ENCODE measurements around the gene AJAP1.

The AJAP1 gene

GRCh38 chr1:4771721-4772120 is 117.3 kb downstream of the AJAP1 start:
- no peak for DNase-seq (ENCODE audit: low read depth)

DNA sequence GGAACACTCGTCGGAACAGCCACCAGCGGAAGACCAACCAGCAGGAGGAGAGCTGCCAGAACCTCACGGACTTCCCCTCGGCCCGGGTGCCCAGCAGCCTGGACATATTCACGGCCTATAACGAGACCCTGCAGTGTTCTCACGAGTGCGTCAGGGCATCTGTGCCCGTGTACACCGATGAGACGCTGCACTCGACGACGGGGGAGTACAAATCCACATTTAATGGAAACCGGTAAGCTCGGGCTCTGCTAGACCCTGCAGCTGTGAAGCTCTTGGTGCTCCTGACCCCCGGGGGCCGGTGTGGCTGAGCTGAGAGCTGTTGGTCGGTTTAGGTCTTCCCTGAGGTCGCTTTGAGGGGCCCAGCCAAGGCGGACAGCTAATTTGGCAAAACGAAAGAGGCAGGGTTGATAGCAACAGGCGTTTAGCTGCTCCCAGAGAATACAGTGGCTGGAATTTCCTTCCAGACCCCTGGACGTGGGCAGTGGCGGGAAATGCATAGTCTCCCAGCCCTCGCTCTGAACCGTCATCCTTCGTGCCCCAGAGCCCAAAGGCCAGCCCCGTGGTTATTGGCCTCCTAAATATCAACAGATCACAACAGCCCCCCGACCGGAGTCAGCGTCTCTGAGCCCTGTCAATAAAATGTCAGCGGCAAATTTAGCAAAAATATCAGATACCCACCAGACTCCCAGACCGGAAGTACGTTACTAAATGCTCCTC is 118.0 kb downstream of the AJAP1 start:
- no peak for DNase-seq (ENCODE audit: low read depth)

DNA sequence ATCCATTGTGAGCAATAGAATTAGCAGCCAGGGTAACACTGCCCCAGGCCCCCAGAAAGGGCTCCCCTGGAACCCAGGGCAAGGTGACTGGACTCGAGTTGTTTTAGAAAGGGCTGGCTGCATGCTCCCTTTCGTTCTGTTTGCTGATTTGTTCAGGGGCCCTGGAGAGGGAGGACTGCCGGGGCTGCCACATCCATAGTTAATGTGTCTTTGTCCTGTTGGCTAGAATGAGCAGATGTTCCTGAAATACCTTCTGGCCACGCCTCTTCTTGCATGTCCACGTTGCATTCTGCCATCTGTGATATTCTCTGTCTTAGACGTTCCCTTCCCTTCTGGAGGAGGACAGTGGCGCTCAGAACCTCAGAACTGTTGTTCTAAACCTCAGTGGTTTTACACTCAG is 118.8 kb downstream of the AJAP1 start:
- no peak for DNase-seq (ENCODE audit: low read depth)

DNA sequence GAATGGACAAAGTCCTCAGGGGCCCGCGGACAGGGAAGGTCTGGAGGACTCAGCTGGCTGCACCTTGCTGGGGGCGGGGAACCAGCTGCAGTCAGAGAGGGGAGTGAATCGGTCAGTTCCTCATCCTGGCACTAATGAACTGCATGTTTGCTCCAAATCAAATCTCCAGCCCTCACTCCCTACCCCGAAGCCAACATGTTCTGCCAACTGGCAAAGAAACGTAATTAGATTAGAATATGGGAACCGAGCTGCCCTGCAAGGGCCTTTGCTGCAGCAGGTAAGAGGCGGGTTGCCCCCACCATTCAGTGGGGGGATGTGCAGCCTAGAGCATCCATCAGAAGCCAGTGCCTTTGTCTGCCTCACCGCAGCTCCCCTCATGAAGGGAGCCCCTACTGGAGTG is 121.1 kb downstream of the AJAP1 start:
- DNase-seq (ENCODE audit: low read depth) = no peak

GRCh38 chr1:4778056-4778455 is 123.6 kb downstream of the AJAP1 start:
- DNase-seq (ENCODE audit: low read depth) = no peak

DNA sequence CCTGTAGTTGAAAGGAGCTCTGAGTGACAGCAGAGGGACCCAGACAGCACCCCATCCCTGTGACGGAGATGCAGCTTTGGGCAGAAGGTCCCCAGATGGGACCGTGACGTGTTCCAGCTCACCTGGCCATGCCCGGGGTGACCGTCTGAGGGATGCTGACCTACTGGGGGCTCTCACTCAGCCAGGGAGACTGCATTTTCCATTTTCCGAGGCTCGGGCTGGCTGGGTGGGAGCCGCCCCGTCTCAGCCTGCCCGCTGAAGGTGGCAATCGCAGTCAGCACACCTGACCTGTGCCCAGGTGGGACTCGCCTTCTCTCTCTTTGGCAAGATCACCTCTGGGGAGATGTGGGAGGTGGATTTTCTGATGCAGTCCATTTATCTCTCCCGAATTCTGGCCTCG is 127.2 kb downstream of the AJAP1 start:
- no peak for DNase-seq (ENCODE audit: low read depth)

GRCh38 chr1:4784761-4785160 is 130.4 kb downstream of the AJAP1 start:
- DNase-seq (ENCODE audit: low read depth) = no peak

GRCh38 chr1:4786055-4786454 is 131.6 kb downstream of the AJAP1 start:
- DNase-seq (ENCODE audit: low read depth) = no peak

- DNase-seq (ENCODE audit: low read depth) = no peak
These were observed 133.1 kb downstream of the AJAP1 start for GRCh38 chr1:4787551-4787950.

- DNase-seq (ENCODE audit: low read depth) = no peak
These were observed 138.2 kb downstream of the AJAP1 start for GRCh38 chr1:4792565-4792964.

DNA sequence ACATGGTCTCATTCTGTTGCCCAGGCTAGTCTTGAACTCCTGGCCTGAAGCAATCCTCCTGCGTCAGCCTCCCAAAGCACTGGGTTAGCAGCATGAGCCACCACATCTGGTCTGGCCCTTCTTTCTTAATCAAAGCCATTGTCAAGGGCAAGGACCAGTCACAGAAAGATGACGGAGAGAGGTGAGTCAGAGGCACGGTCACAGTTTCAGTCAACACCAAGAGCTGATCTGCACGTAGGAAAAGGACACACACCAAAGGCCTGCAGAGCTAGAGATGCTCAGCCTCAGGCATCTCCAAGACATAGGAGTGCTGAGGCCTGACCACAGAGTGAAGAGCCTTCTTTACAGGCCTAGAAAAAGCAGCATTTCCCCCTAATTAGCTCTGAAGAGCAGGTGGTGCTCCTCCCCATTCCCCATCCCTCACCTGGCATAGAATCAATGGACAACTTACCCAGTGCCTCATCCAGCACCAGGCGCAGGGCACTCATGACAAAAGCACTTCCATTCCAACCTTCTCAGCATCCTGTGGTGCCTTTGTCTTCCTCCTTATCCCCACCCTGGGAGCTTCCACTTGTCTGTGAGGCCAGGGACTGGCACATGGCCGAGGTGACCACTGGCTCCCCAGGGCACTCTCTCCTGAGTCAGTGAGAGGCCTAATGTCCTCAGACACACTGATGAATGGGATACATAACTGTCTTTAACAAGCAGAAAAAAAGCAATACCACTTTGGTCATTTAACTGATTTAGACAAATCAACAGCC is 139.8 kb downstream of the AJAP1 start:
- DNase-seq (ENCODE audit: low read depth) = no peak

- no peak for DNase-seq (ENCODE audit: low read depth)
These were observed 142.0 kb downstream of the AJAP1 start for GRCh38 chr1:4796161-4797015.

DNA sequence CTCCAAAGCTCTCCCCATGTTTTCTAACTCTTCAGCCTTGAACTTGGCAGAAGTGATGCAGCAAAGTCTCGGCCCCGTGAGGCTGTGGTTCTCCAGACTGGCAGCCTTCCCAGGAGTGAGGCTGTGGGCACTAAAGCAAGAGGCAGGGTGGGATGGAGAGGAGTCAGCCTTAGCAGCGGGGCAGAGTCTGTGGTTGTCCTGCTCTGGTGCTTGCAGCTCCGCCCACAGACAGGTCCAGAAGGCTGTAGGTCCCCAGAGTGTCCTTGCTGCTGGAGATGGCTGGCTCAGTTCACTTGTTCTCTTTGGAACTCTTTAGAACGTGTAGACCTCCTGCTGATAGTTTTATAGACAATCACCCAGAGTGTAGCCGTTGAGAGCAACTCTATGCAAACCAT is 142.6 kb downstream of the AJAP1 start:
- DNase-seq (ENCODE audit: low read depth) = no peak

DNA sequence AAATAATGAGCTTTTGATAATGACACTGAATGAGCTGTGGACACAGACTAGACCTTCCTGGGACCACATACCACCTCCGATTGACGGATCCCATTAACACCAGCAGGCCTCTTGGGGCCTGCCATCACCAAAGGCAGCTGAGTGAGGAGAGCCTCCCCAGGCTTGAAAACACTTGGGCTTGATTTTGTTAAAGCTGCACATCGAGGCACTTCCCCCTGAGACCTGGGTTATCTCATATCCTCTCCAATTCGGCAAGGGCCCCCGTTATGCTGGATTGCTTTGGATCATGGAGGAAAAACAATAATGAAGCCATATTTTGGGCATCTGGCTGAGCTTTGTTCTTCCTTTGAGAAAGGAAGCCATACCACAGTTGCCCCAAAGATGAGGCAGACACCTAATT is 143.0 kb downstream of the AJAP1 start:
- DNase-seq (ENCODE audit: low read depth) = no peak

- DNase-seq (ENCODE audit: low read depth) = no peak
These were observed 146.9 kb downstream of the AJAP1 start for GRCh38 chr1:4801192-4801924.

DNA sequence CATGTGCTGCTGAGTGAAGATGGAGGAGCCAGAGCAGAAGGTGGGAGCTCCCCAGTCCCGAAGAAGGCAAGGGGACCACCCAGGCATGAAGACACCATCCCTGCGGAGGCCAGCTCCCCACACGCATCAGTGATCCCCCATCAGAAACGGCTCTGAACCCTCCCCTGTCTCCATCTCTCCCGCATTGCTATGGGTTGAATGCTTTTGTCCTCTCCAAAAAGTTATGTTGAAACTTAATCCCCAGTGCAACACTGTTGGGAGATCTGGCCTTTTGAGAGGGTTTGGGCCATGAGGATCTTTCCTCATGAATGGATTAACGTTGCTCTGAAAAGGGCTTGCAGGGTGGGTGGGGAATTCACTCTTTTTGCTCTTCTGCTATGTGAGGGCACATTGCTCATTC is 147.6 kb downstream of the AJAP1 start:
- no peak for DNase-seq (ENCODE audit: low read depth)

DNA sequence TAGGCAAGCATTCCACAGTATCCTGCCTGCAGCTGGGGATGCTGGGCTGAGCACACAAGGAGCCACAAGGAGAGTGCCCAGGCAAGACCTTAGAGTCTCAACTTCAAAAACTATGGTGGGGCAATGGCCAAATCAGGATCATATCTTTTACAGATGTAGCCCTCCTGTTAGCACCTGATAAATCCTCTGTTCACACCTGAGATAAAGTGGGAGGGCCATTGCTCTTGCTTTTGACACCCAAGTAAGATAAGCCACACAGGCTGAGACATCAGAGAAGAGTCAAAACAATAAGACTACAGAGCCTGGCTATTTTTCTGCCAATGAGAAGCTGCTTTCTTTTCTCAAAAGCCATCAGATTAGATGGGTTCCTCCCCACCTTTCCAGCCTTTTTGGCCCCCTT is 148.9 kb downstream of the AJAP1 start:
- DNase-seq (ENCODE audit: low read depth) = no peak

DNA sequence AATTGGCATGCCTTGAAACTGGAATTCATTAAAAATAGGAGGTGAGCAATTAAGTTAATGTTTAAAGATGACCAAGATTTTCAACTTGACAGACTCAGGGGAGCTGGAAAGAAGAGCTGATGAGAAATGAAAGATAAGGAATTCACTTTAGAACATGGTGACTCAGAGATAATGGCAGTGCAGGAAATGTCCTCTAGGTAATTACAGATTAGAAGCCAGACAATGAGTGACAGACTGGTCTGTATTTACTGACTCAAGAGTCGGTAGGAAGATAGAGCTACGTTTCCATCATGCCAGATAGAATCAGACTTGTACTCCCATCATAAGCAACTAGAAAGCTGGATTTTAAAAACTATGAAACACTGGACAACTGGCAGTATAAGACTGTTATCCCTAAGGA is 151.6 kb downstream of the AJAP1 start:
- no peak for DNase-seq (ENCODE audit: low read depth)

GRCh38 chr1:4820543-4820942 is 166.1 kb downstream of the AJAP1 start:
- no peak for DNase-seq (ENCODE audit: low read depth)

DNA sequence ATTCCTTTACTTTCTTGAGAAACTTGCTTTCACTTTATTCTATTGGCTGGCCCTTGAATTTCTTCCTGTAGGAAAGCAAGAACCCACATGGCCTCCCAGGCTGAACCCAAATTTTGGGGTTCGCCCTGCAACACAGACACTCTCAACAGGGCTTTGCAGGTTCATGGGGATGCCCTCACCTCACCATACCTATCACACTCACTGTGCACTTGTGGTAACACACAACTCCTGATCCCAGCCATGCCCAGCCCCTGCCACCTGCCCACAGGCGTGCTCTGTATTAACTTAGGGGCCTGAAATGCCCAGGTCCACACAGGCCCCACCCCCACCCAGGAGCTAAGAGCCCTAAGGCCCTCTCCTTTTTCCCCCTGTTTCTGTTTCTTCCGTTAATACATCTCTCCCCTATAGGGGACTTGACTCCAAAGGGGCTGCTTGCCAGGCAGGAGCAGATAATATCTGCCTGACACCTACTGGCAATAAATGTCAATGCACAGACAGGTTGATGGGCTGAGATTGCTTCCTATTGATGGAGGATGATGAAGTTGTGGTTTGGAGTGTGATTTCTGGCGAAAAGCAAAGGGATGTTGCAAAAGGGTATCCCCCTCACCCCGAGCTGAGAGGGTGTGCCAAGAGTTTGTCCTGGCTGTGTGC is 171.5 kb downstream of the AJAP1 start:
- no peak for DNase-seq (ENCODE audit: low read depth)

DNA sequence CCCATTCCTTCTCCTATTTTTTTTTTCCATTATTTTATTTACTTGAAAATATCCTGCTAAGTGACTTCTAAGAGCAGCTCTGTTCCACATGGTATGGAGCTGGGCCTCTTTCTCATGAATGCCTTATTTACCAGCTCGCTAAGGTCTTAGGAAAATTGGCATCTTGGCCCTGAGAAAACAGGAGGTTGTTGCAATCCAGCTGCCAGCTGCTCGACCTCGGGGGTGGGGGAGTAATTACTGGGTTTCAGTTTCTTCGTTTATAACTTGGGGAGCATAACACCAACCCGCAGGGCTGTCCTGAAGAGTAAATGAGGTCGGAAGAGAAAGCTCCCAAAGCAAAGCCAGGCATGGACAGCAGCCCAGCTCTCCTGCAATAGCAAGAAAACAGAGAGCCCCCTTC is 176.3 kb downstream of the AJAP1 start:
- DNase-seq (ENCODE audit: low read depth) = no peak

GRCh38 chr1:4836574-4836973 is 182.2 kb downstream of the AJAP1 start:
- no peak for DNase-seq (ENCODE audit: low read depth)

Measured in stimulated activated CD8-positive, alpha-beta memory T cell treated with anti-CD3 and anti-CD28 coated beads, Interleukin-7, amount 100 ng/mL, for 24 hours (primary cell).